Hematopoietic multipotent progenitor cell treated with erythropoietin and hydrocortisone succinate and interleukin-3 and kit ligand, for 4 days (in vitro differentiated cells): ENCODE results near the gene SHH.

Source experiments
- DNase-seq: peaks from one replicate; pipeline ENCODE4 v3.0.0-alpha.2; 2015

The SHH gene

DNA sequence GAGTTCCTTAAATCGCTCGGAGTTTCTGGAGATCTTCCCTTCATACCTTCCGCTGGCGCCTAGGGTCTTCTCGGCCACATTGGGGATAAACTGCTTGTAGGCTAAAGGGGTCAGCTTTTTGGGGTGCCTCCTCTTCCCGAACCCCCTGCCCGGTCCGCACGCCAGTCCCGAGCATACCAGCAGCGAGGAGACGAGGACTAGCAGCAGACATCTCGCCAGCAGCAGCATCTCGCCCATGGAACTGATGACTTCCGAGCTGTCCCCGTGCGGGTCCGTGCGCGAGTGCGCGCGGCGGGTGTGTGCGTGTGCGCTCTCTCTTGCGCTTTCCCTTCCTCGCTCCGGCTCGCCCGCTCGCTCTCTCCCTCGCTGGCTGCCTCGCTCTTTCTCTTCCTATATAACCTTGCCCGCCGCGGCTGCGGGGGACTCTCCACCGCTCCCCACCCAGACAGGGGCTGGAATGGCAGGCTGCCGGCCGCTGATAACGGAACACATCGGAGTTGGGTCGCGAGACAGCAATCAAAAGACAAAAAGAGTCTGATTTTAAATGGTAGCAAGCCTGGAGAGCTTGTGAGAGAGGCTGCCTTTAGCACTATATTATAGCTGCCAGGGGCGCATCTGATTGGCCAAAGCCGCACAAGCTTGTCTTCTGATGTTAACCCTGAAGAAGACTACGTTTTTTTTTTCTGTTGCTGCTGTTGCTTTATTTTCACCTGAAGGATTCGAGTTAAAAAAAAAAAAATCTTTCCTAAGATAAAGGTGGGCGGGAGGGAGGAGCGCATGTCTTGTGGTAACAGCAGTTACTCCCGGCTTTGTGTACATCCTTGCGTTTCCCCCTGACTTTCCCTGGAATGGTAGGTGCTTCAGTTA, at the start of gene SHH:
Gene SHH (minus strand): TSS at position 569 of the 867 bp plus-strand sequence. CDS start 341 bp downstream, at position 228.
- no peak for DNase-seq

DNA sequence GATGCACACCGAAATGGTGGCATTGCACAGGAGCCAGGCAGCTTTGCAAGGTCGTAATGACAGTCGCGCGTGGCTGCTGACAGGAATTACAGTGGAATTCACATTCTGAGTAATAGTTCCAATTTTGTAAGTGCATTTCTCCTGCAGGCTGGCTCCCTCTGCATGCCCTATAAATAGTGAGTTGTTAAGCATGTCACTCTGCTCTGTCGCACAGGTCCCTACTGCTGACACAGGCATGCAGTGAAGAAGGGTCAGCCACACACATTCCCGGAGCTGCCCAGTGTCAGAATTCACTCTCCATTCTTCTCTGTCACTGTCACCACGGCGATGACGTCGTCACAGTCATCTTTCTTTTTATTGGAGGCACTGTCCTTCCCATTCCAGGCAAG, 49.2 kb upstream of the SHH start:
- no peak for DNase-seq

DNA sequence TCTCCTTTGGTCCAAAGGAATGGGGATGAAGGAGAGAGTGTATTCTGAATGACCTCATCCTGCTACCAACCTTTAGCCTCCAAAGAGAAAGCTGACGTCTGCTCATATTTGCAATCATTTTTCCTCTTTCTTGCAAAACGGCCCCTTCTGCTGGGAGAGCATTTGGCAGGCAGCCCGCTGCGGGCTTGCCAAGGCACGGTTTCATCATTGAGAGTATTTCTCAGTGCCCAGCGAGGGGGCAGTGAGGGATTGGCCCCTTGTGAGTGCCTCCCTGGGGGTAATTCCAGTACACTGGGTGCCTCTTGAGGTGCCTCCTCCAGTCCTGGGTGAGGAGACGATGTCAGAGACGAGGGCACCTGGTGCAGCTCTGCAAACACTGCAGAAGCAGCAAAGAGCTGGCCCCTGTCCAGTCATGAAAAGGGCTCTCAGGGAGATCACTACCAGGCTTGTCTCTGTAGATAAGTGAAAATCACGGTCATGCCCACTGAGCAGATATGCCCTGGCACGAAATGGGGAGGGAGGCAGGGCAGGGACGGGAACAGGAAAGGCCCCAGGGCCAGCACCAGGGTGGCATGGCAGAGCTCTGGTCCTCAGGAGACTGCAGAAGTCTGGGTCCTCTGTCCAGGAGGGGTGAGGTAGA, 48.7 kb upstream of the SHH start:
- DNase-seq, result no peak

DNA sequence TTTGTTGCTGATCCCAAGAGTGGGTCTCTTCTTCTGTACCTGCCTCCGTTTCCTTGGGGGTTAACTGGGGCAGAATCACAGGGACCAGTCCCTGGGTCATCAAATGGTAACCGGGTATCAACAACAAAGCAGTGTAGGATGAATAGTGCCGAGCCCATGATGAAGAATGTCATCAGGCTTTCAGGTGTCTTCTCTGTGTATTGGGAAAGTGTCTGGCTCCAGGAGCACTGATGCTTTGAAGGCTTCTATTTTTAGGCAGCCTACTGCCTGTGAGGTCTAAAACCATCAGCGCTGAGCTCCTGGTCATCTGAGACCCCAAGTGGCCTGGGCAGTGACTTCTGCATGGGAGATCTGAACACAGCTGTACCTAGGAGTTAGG, 48.2 kb upstream of the SHH start:
- DNase-seq, result no peak

DNA sequence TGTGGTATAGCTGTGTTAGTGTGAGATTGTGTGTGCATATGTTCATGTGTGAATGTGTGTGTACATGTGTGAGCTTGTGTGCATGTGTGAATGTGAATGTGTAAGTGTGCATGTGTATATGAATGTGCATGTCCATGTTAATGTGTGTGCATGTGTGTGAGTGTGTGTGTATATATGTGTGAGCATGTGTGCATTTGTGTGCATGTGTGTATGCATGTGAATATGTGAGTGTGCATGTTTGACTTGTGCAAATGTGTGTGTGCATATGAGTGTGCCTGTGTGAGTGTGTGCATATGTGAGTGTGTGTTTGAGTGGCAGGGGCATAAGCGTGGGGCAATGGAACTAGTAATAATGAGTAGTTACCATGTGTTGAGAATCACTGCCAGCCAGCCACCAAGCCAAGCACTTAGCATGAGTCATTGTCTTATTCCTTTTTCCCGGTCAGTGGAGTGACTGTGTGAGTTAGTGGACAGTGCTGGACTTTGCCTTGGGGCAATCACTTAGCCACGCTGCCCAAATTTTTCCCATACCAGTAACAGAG, 46.3 kb upstream of the SHH start:
- no peak for DNase-seq

DNA sequence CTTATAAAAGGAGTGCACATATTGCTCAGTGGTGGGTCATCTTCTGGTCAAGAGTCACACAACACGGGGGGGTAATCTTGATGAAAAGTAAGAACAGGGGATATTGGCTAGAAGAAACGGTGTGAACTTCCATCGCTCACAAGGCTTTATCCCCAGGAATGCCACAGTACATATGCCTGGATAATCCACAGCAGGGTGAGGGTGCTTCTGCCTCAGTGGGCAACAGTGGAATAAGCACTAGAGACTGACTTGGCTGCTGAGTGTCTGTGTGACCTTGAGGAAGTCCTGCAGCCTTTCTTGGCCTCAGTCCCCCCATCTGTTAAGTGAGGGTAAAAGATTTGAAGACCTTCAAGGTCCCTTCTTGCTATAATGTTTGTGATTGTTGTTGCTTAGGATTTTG, 44.9 kb upstream of the SHH start:
- DNase-seq, result no peak

DNA sequence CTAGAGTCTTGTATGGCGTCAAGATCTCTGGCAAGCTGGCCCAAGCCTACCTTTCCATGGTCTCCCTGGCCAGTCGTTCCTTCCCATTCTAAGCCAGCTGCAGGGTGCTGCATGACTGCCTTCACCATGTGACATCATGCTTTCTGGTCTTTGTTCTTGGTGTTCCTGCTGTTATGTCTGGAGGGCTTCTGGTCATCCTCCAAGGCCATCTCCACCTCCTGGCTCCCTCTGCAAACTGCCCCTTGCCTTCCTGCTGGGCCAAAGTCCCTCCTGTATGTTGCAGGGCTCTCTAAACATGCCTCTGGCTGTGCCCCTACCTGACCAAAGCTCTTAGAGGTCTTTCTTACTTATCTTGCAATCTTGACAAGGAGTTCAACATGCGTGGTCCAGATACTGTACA, 44.4 kb upstream of the SHH start:
- DNase-seq, result no peak

DNA sequence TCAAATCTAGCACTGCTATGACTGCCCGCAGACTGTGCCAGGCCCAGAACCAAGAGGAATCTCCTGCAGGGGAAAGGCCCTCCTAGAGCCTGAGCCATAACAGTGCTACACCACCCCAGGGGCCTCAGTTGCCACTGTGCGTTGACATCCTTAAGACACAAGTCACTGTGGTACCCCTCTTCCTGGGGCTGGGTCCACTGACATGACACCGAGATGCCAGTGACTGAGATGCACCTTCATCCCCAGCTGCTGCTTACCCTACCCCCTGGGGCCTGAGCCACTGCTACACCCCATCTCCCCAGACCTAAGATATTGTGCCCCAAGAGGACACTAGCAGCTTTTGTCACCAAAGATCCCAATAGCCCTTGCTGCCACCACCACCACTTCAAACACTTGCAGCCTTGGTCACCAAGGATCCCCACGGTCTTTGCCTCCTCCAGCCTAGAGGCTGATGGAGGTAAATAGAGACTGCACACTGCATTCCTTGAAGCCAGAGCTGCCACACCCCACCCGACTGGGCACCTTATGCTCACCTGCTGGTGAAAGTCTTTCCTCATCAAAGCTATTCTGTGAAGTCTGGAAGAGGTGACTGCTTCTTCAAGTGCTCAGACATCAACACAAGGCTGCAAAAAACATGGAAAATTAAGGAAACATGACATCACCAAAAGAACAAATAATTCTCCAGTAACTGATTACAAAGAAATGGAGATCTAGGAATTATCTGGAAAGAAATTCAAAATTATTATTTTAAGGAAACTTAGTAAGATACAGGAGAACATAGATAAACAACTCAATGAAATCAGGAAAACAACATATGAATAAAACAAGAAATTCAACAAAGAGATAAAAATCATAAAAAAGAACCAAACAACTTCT, 40.4 kb upstream of the SHH start:
- DNase-seq, result no peak

DNA sequence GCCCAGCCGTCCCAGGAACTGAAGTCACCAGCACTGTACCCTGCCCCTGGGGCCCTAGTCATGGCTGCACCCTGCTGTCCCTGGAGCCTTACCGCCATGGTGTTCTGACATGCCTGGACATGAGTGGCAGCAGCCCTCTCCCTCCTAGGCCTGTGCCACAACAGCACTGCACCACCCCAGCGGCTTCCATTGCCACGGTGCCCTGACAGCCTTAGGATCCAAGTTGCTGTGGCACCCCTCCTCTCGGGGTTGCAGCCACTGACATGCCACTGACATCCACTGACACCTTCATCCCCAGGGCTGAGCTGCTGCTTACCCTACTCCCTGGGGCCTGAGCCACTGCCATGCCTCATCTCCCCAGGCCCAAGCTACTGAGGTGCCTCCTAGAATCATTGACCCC, 39.6 kb upstream of the SHH start:
- DNase-seq, result no peak

DNA sequence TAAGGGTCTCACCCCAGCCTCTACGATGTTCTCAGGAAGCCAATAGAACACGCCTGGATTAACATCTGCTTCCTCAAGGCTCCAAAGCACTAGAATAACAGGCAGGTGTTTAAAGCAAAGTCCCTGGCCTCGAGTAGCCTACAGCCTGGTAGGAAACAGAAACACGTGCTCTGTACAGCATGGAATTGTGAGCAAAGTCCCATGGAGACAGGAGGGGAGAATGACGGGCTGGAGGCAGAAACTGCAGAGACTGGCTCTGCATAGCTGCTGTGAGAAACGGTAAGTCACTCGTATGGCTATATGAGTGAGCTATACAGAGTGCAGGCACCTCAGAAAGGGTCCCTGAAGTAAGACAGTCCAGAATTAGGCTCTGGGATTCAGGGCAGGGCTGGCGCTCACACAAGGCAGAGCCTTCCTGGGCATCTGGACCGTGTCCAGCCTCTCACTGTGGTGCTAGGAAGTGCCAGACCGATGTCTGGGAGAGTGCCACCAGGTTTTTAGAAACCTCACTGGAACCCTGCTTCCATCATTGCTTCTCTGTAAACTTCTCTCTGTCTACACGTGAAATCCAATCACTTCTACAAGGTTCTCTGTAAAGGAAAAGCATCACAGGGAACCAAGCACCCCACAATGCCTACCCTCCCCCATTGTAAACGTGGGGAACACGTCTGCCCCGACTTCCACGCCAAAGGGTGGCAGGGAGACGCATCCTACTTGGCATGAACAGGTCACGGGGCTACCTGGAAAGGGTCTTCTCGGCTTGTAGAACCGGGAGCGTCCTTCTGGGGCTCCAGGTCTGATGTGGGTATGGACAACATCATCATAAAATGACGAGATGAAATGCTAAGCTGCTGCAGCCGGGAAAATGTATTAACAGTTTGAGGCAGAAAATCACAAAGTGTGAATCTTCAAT, 38.8 kb upstream of the SHH start:
- DNase-seq, result no peak

DNA sequence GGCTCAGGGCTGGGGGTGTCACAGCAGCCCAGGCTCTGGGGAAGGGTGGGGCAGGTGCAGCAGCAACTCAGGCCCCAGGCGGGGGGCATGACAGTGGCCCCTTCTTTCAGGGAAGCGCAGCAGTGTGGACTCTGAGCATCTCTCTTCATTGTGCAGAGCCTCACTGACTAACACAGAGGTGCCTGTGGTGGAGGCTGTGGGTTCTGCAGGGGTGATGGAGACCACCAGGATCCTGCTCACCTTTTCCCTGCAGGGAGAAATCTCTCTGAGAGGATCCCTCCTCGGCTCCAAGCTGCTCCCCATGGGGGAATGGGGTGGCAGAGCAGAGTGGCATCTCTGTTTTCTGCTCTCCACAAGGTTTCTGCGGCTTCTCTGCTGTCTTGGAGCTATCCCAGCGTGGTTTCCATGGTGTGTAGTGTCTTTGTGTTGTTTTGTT, 37.8 kb upstream of the SHH start:
- DNase-seq, result no peak

DNA sequence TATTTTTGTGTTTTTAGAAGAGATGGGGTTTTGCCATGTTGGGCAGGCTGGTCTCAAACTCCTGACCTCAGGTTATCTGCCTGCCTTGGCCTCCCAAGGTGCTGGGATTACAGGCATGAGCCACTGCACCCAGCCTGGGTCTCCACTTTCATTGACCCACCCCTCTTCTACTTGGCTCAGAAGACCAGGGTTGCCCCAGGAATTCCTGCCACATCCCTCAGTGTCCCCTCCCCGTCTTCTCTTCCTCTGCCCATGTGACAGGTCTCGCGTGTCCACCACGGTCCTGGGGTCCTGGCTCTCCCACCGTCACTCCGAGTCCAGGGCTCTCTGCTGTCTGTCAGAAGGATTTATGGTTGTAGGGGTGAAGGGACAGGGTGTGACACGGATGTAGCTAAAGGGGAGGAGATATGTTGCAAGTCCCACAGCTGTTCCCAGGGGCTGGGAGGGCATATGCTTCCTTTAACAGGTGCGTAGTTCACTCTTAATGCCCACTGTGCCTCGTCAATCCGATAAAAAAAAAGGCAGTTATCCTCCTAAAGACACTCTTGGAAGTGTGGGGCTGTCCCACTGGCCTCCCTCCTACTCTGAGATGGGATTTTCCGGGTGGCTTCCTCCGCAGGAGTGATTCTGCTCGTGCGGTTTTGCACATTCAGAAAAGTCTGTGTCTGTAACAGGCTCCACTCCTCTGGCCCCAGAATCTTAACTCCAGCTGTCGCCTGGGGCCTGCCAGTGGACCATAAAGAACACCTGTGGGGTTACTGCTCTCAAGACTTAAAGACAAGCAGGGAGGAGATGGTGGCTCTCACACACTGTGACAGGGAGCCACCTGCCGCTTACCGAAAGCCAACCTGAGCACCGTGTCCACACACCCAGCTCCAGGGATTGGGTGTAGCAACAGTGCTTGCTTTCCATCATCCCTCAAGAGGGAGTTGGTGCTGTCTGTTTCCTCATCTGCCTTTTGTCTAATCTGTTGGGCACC, 36.7 kb upstream of the SHH start:
- no peak for DNase-seq

DNA sequence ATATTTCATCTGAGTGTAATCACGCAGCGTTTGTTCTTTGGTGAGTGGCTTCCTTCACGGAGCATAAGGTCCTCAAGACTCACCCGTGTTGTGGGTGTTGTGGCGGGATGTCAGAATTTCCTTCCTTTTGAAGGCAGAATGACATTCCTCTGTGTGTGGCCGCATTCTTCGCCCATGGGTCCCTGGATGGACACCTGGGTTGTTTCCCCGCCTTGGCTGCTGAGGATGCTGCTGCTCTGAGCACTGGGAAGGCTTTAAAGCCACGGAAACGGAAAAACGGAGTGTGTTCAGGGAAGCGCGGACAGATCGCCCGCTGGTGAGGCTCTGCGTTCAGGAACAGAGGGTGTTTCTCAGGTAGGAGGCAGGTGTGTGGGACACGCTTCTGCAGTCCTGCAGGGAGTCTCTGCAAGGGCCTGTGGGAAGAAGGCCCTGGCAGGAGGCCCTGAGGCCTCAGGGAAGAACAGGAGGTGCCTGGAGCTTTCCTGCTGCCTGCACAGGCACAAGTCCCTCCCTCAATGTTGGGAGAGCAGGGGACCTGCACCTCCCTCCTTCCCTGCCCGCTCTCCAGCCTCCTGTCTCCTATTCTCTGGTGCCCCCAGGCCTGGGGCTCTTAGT, 35.7 kb upstream of the SHH start:
- DNase-seq, result no peak

DNA sequence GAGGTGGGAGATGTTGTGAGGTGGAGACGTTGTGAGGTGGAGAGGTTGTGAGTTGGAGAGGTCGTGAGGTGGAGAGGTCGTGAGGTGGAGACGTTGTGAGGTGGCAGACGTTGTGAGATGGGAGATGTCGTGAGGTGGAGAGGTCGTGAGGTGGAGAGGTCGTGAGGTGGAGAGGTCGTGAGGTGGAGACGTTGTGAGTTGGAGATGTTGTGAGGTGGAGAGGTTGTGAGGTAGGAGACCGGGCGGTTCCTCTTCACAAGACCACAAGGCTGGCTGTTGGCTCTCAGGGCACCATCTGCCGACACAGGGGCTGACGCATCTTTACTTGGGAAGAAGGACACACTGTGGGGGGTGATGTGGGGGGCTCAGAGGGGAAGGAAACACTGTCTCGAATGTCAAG, 34.7 kb upstream of the SHH start:
- no peak for DNase-seq

DNA sequence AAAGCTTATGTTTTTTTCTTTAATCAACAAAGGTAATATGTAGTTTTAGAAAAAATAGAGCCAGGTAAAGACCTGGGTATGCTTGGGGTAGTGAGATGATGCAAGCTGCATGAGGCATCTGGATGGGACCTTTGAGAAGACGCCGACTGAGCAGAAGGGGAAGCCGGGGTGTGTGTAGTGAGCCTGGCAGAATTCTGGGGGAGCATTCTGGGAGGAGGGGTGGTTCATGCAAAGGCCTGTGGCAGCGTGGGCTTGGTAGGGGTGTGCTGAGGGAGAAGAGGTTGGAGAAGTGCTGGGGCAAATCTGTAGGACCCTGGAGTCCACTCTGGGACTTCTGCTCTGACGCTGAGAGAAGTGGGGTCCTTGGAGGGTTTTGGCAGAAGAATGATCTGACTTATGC, 33.9 kb upstream of the SHH start:
- DNase-seq, result no peak

DNA sequence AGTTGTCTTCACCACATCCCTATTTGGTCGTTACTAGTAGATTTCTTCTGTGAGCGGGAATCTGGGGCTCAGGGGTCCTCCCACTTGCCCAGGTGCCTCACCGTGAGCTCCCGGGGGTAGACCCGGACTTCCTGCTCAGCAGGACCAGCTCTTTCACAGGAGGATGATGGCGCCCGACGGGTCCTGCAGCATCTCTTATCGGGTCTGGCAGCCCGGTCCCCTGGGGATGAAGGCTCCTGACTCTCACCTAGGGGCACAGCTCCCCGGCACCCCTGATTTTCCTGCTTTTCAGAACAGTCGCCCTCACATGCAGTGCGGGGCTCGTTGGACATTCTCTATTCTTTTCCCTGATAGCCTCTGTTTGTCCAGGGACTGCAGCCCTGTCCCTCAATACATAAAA, 33.0 kb upstream of the SHH start:
- DNase-seq, result no peak

DNA sequence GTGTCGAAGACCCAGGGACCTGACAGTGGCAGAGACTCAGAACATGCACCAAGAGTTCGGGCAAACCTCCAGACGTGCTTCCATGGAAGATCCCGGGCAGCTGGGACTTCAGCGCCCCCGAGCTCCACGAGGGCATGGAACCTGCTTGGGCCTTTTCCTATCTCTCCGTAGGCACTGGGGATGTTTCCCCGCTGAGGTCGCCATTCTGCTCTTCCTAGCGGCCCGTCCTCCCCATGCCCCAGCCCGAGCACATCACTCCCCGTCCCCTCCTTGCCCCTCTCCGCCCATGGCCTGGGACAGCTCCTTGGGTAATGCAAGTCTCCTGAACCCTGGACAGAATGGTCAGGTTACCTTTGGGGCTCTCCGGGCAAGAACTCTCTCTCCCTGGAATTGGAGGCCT, 32.3 kb upstream of the SHH start:
- DNase-seq, result no peak

DNA sequence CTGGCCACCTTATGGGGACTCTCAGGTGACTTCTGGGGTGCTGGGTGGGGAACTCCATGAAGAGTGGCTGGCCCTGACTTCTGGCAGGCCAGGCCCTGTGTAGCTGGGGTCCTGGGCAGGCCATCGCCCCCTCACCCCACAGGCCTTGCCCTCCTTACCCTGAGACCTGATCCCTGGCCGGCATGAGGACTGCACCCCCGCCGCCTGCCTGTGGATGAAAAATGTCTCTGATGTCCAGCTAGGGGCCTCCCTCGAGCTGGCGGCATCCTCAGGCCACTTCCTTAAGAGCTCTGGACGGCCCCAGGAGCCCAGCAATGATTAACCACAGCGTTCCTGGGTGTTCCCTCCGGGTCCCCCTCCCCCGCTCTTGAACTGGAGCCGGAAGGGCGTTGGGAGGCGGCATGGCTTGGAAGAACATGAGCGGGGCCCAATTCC, 31.8 kb upstream of the SHH start:
- no peak for DNase-seq

DNA sequence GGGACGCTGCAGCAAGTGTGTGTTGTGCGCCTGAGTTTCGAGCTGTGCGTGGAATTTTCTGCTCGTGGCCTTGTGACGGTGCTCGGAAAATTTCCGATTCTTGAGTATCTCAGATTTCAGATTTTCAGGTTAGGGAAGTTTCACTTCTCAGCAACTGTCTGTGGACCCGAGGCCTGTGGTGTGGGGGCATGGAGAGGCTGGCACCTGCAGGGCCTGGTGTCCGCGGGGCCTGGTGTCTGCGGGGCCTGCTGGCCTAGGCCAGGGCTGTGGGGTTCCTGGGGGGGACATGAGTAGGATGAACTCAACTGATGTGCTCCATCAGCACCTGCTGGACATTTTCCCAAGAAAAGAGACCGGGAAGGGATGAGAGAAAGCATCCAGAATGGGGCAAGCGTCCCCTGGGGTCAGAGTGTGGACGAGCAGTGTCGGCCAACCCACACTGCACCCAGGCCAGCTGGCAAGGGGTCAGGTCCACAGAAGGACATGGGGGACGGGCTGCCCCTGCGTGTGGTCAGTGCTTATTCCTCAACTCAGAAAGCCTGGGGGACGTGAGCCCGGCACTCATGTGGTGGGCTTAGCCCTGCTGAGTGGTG, 31.3 kb upstream of the SHH start:
- DNase-seq, result no peak
